Measurements from ENCODE around the gene TBXA2R.
"Not testable (repeated sequence)": the region's sequence is repeated elsewhere in the genome, so short reads cannot be mapped to it uniquely, and the experiment has no call there.

TBXA2R gene

GRCh38 chr19:3585301-3586126 is 21.2 kb downstream of the TBXA2R start, which contains the start of gene GIPC3:
GIPC3 (plus strand) TSS chr19:3585478; CDS start chr19:3585598, 120 bp downstream.
- no peak within 1 kb of the TSS for H3K27ac ChIP-seq
- TF ChIP-seq CTCF (IDR thresholded peaks at IDR 0.05) (no peak), ZFX (IDR thresholded peaks at IDR 0.05; ENCODE audit: borderline replicate concordance) (no peak)

GRCh38 chr19:3584036-3584802 is 22.5 kb downstream of the TBXA2R start:
- H3K27ac ChIP-seq, result not testable (repeated sequence)

- H3K27ac ChIP-seq, result not testable (repeated sequence)
Observed at GRCh38 chr19:3581792-3582191, 24.9 kb downstream of the TBXA2R start.

- H3K27ac ChIP-seq, result peak overlapping the region; percentile 40; the same call in 1 of the 2 replicates
- no peak for TF ChIP-seq ZFX (IDR thresholded peaks at IDR 0.05; ENCODE audit: borderline replicate concordance)
- TF ChIP-seq CTCF (IDR thresholded peaks at IDR 0.05), result no peak
Observed at GRCh38 chr19:3580156-3580934, 26.3 kb downstream of the TBXA2R start.

GRCh38 chr19:3578390-3578789 is 28.3 kb downstream of the TBXA2R start:
- H3K27ac ChIP-seq, result peak overlapping the region; percentile 40; the same call in 1 of the 2 replicates
- TF ChIP-seq CTCF (IDR thresholded peaks at IDR 0.05) (no peak), ZFX (IDR thresholded peaks at IDR 0.05; ENCODE audit: borderline replicate concordance) (no peak)

GRCh38 chr19:3577723-3578344 is 28.8 kb downstream of the TBXA2R start:
- H3K27ac ChIP-seq, result no peak overlapping the region
- TF ChIP-seq ZFX (IDR thresholded peaks at IDR 0.05; ENCODE audit: borderline replicate concordance) (no peak), CTCF (IDR thresholded peaks at IDR 0.05) (no peak)

GRCh38 chr19:3576696-3577443 is 29.8 kb downstream of the TBXA2R start:
- peak overlapping the region; percentile 98 for H3K27ac ChIP-seq

More at GRCh38 chr19:3576696-3577443, 29.8 kb downstream of the TBXA2R start:
- TF ChIP-seq ZFX (IDR thresholded peaks at IDR 0.05; ENCODE audit: borderline replicate concordance) (no peak), CTCF (IDR thresholded peaks at IDR 0.05) (no peak)

Data from 22Rv1 (cell line).